GM13976 (cell line): Measurements from ENCODE around the gene ZFP2.

Source experiments
- DNase-seq: peaks from one replicate; pipeline ENCODE4 v3.0.0; 2012; ENCODE audit warnings: low spot score
- CTCF ChIP-seq: IDR thresholded peaks from 2 replicates; pipeline ENCODE4 v1.5.1; 2012; ENCODE audit warnings: borderline replicate concordance, mild to moderate bottlenecking; ENCODE audit not compliant: insufficient read depth; ENCODE audit errors: extremely low read depth, missing control alignments, control extremely low read depth
- in situ Hi-C: fragments of 300-500 bp; cut with MboI; formaldehyde crosslinking; loops from one replicate; pipeline ENCODE4 v1.12.0; 2022; ENCODE audit warnings: low sequenced_read_pairs, mixed read lengths, inconsistent platforms; ENCODE audit not compliant: unreplicated experiment

ZFP2 gene

GRCh38 chr5:178981381-178981780, 85.7 kb downstream of the ZFP2 start:
- no peak for TF ChIP-seq CTCF
- no peak for DNase-seq
- in situ Hi-C loops: no loop called here
